DMS 273 treated with DMSO at 0.1 percent for 48 hours (cell line): ENCODE data around the gene NTNG2.

Experiments used
- DNase-seq: peaks from one replicate; lab custom pipeline; 2025; lab: John Stamatoyannopoulos, UW

The NTNG2 gene

GRCh38 chr9:132146575-132146974, 15.3 kb upstream of the NTNG2 start:
- DNase-seq, result no peak

GRCh38 chr9:132147331-132147730, 14.5 kb upstream of the NTNG2 start:
- DNase-seq, result no peak

- no peak for DNase-seq
These were observed 14.0 kb upstream of the NTNG2 start for GRCh38 chr9:132147839-132148238.

GRCh38 chr9:132150256-132150655, 11.6 kb upstream of the NTNG2 start:
- no peak for DNase-seq

GRCh38 chr9:132151118-132151517, 10.7 kb upstream of the NTNG2 start:
- no peak for DNase-seq

GRCh38 chr9:132152231-132152630, 9.6 kb upstream of the NTNG2 start:
- no peak for DNase-seq

GRCh38 chr9:132154863-132155567, 6.8 kb upstream of the NTNG2 start:
- no peak for DNase-seq

GRCh38 chr9:132155568-132155895, 6.3 kb upstream of the NTNG2 start:
- DNase-seq, result no peak

GRCh38 chr9:132156262-132156661, 5.6 kb upstream of the NTNG2 start:
- no peak for DNase-seq

- DNase-seq, result no peak
These were observed 4.3 kb upstream of the NTNG2 start for GRCh38 chr9:132157347-132158116.

- DNase-seq, result no peak
These were observed 786 bp upstream of the NTNG2 start for GRCh38 chr9:132160802-132161742.

GRCh38 chr9:132162764-132163456, 1.1 kb downstream of the NTNG2 start:
- DNase-seq, result no peak

- DNase-seq, result no peak
These were observed 1.6 kb downstream of the NTNG2 start for GRCh38 chr9:132163457-132163875.

- DNase-seq, result no peak
These were observed 2.2 kb downstream of the NTNG2 start for GRCh38 chr9:132163876-132164603.

- no peak for DNase-seq
These were observed 2.9 kb downstream of the NTNG2 start for GRCh38 chr9:132164604-132165362.

- DNase-seq, result no peak
These were observed 4.7 kb downstream of the NTNG2 start for GRCh38 chr9:132166599-132166998.

- no peak for DNase-seq
These were observed 5.3 kb downstream of the NTNG2 start for GRCh38 chr9:132167192-132167591.

- no peak for DNase-seq
These were observed 6.5 kb downstream of the NTNG2 start for GRCh38 chr9:132168347-132168746.

- DNase-seq, result no peak
These were observed 7.0 kb downstream of the NTNG2 start for GRCh38 chr9:132168851-132169250.

- DNase-seq, result no peak
These were observed 8.0 kb downstream of the NTNG2 start for GRCh38 chr9:132169672-132170392.
